ENCODE data around the gene TNS1. TPM values are rescaled to one million over a fixed set of nuclear protein-coding genes. Genes with fewer than 3 reads are reported as not detected.

TNS1 gene
- total RNA-seq, 4 donors from 2014 or later: 57.7 to 120 (median 95.7) TPM

- H3K4me3 ChIP-seq (ENCODE audit: low read depth, poor library complexity, severe bottlenecking): no peak overlapping the region
- no peak for TF ChIP-seq POLR2A (IDR thresholded peaks at IDR 0.05)
- no peak for TF ChIP-seq CTCF (IDR thresholded peaks at IDR 0.05)
- 42 to 64% methylated on average over 2 of the region's 2 CpGs for WGBS, 2 donors
- peak in 1 of 2 donors; percentile 71 for DNase-seq (ENCODE audit: low spot score in 2 of 2)
- intact Hi-C loops (cut with DNase I; ENCODE audit: low total_unique reads): no loop called here
Observed at GRCh38 chr2:218024336-218024735, 21.5 kb upstream of the TNS1 start.

GRCh38 chr2:218023636-218024035 is 20.8 kb upstream of the TNS1 start:
- intact Hi-C loops (cut with DNase I; ENCODE audit: low total_unique reads): no loop called here
- peak in 1 of 2 donors; percentile 67 for DNase-seq (ENCODE audit: low spot score in 2 of 2)
- TF ChIP-seq CTCF (IDR thresholded peaks at IDR 0.05) (no peak), POLR2A (IDR thresholded peaks at IDR 0.05) (no peak)
- no peak overlapping the region for H3K4me3 ChIP-seq (ENCODE audit: low read depth, poor library complexity, severe bottlenecking)
- 37% methylated on average over 3 of the region's 3 CpGs for WGBS, 2 donors

- WGBS, 2 donors: 81 to 91% methylated on average over 7 of the region's 7 CpGs
- intact Hi-C loops (cut with DNase I; ENCODE audit: low total_unique reads): no loop called here
- H3K4me3 ChIP-seq (ENCODE audit: low read depth, poor library complexity, severe bottlenecking): no peak overlapping the region
- DNase-seq (ENCODE audit: low spot score in 2 of 2): peak in 1 of 2 donors; percentile 73
- TF ChIP-seq CTCF (IDR thresholded peaks at IDR 0.05): no peak
- TF ChIP-seq POLR2A (IDR thresholded peaks at IDR 0.05): no peak
Observed at GRCh38 chr2:218022851-218023530, 20.2 kb upstream of the TNS1 start.

GRCh38 chr2:218022131-218022850 is 19.5 kb upstream of the TNS1 start:
- 94 to 97% methylated on average over 10 of the region's 10 CpGs for WGBS, 2 donors
- DNase-seq (ENCODE audit: low spot score in 2 of 2): peak in 1 of 2 donors; percentile 72
- intact Hi-C loops (cut with DNase I; ENCODE audit: low total_unique reads): no loop called here
- no peak overlapping the region for H3K4me3 ChIP-seq (ENCODE audit: low read depth, poor library complexity, severe bottlenecking)
- TF ChIP-seq CTCF (IDR thresholded peaks at IDR 0.05) (no peak), POLR2A (IDR thresholded peaks at IDR 0.05) (no peak)

- WGBS, 2 donors: 72 to 82% methylated on average over 12 of the region's 12 CpGs
- intact Hi-C loops (cut with DNase I; ENCODE audit: low total_unique reads): no loop called here
- H3K4me3 ChIP-seq (ENCODE audit: low read depth, poor library complexity, severe bottlenecking): no peak overlapping the region
- peak in 1 of 2 donors; percentile 76 for DNase-seq (ENCODE audit: low spot score in 2 of 2)
- no peak for TF ChIP-seq CTCF (IDR thresholded peaks at IDR 0.05)
- TF ChIP-seq POLR2A (IDR thresholded peaks at IDR 0.05): no peak
Observed at GRCh38 chr2:218021536-218022071, 18.8 kb upstream of the TNS1 start.

Data from lower leg skin (tissue), 4 donors.